Neural cell (in vitro differentiated cells): ENCODE measurements around the gene FOXJ3.

Experiments used
- EP300 ChIP-seq: fragments of 450-650 bp; conservative IDR thresholded peaks from 2 replicates; pipeline ENCODE4 v1.6.1; 2014; ENCODE audit warnings: antibody characterized with exemption, mild to moderate bottlenecking, moderate library complexity; ENCODE audit not compliant: poor library complexity, severe bottlenecking
- EZH2 ChIP-seq: fragments of 200-600, 300-800 bp; shearing (Covaris generic), sonication (generic); IDR thresholded peaks from 2 replicates; pipeline ENCODE4 v1.6.1; 2014; ENCODE audit warnings: antibody characterized with exemption, low read length, borderline replicate concordance, mild to moderate bottlenecking; ENCODE audit not compliant: insufficient read depth, poor library complexity, severe bottlenecking
- POLR2AphosphoS5 ChIP-seq: IDR thresholded peaks from 2 replicates; pipeline ENCODE4 v1.6.1; 2012
- RAD21 ChIP-seq: fragments of 450-650 bp; conservative IDR thresholded peaks from 2 replicates; pipeline ENCODE4 v1.6.1; 2014; ENCODE audit warnings: antibody characterized with exemption, mild to moderate bottlenecking, moderate library complexity
- SMC3 ChIP-seq: fragments of 450-650 bp; conservative IDR thresholded peaks from 2 replicates; pipeline ENCODE4 v1.6.1; 2014; ENCODE audit warnings: antibody characterized with exemption, mild to moderate bottlenecking, moderate library complexity; ENCODE audit not compliant: poor library complexity
- TAF1 ChIP-seq: IDR thresholded peaks from 2 replicates; pipeline ENCODE4 v1.6.1; 2012; ENCODE audit warnings: low read depth
- TF ChIP-seq, protein P1 (sequence below): fragments of 450-650 bp; IDR thresholded peaks from 2 replicates; pipeline ENCODE4 v1.5.1; 2014; ENCODE audit warnings: antibody characterized with exemption, mild to moderate bottlenecking, moderate library complexity; ENCODE audit not compliant: poor library complexity, severe bottlenecking
- TF ChIP-seq, protein P2 (sequence below): IDR thresholded peaks from 2 replicates; pipeline ENCODE4 v1.6.1; 2012; ENCODE audit warnings: borderline replicate concordance

DNA sequence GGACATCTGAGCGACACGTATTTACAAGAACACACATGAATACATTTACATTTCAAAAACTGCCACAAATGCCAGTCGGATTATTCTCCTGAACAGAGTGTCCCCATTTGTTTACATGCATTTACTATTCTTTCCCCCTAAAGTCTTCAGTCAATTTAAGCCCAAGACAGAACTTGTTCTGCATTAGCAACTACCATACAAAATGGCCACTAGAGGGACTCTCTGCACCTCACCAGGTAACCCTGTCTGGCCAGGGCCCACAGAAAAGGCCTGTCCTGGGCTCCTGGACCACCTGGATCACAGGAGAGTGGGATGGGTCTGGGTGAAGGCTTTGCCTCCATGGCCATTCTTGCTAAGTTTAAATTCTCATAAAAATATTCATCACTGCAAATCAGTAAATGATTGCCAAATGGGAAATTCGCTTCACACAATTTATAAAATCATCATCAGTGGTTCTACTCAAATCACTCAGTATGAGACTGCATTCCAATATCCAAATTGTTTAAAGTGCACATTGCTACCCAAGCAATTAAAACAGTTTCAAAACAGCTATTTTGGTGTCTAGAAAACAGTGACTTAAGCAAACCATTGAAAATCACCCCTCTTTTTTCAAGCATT is 158.0 kb downstream of the FOXJ3 start:
- TF ChIP-seq, protein P1, sequence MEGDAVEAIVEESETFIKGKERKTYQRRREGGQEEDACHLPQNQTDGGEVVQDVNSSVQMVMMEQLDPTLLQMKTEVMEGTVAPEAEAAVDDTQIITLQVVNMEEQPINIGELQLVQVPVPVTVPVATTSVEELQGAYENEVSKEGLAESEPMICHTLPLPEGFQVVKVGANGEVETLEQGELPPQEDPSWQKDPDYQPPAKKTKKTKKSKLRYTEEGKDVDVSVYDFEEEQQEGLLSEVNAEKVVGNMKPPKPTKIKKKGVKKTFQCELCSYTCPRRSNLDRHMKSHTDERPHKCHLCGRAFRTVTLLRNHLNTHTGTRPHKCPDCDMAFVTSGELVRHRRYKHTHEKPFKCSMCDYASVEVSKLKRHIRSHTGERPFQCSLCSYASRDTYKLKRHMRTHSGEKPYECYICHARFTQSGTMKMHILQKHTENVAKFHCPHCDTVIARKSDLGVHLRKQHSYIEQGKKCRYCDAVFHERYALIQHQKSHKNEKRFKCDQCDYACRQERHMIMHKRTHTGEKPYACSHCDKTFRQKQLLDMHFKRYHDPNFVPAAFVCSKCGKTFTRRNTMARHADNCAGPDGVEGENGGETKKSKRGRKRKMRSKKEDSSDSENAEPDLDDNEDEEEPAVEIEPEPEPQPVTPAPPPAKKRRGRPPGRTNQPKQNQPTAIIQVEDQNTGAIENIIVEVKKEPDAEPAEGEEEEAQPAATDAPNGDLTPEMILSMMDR, result peak; percentile 83
- TF ChIP-seq RAD21 (peak; percentile 80), TAF1 (no peak), POLR2AphosphoS5 (no peak), EP300 (no peak), EZH2 (no peak), SMC3 (peak; percentile 86)
- TF ChIP-seq, protein P2, sequence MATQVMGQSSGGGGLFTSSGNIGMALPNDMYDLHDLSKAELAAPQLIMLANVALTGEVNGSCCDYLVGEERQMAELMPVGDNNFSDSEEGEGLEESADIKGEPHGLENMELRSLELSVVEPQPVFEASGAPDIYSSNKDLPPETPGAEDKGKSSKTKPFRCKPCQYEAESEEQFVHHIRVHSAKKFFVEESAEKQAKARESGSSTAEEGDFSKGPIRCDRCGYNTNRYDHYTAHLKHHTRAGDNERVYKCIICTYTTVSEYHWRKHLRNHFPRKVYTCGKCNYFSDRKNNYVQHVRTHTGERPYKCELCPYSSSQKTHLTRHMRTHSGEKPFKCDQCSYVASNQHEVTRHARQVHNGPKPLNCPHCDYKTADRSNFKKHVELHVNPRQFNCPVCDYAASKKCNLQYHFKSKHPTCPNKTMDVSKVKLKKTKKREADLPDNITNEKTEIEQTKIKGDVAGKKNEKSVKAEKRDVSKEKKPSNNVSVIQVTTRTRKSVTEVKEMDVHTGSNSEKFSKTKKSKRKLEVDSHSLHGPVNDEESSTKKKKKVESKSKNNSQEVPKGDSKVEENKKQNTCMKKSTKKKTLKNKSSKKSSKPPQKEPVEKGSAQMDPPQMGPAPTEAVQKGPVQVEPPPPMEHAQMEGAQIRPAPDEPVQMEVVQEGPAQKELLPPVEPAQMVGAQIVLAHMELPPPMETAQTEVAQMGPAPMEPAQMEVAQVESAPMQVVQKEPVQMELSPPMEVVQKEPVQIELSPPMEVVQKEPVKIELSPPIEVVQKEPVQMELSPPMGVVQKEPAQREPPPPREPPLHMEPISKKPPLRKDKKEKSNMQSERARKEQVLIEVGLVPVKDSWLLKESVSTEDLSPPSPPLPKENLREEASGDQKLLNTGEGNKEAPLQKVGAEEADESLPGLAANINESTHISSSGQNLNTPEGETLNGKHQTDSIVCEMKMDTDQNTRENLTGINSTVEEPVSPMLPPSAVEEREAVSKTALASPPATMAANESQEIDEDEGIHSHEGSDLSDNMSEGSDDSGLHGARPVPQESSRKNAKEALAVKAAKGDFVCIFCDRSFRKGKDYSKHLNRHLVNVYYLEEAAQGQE, result no peak
